ENCODE results near the gene SRGAP1. TPM values are rescaled to one million over a fixed set of nuclear protein-coding genes. Genes with fewer than 3 reads are reported as not detected.
"Not testable (repeated sequence)": the region's sequence is repeated elsewhere in the genome, so short reads cannot be mapped to it uniquely, and the experiment has no call there.

The SRGAP1 gene
- total RNA-seq, 1 experiment from 2014 or later = 3.3 TPM

DNA sequence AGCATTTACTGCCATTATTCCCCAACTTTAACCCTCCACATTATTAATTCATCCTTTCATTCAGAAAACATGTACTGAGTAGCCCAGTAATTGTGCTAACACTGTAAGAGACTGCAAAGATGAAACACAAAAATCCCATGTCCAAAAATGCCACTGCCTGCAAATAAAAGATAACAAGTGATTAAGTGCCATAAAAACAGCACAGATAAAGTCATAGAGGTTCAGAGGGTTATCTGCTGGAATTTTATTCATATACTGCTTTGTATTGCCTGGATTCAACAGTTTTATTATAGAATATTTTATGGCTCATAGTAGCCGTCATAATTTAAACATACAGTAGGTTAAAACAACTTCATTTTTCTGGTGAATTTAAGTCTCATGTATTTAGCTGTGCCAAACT is 199.7 kb downstream of the SRGAP1 start:
- DNase-seq (ENCODE audit: low spot score) = no peak

DNA sequence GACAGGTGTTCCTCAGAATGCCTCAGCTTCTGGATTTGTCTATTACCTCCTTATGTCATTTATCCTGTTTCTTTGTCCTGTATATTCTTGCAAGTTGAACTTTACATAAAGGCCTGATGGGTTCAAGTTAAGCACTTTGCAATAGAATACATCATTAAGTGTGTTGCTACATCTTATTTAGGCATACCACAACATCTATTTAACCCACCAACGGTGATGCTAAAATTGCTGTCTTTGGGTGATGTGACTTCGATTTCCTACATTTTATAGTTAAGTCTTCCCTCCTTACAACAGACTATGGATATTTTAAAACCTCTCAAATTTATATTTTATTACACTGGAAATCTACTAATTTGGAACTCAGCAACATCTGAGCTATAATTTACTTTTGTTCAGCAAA is 206.6 kb downstream of the SRGAP1 start:
- no peak for DNase-seq (ENCODE audit: low spot score)

DNA sequence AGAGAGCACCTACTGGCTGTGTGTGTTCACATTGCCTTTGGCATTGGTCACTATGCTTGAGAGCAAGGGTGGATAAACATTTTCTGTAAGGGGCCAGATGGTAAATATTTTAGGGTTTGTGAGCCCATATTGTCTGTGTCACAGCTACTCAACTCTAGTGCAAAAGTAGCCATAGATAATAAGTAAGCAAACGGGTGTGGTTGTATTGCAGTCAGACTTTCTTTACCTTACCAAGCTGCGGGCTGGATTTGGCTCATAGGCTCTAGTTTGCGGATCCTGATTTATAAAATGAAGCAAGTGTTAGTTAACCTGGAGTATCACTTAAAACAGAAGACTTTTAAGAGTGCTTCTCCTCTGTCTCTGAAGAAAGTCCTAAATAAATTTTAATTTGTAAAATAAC is 208.6 kb downstream of the SRGAP1 start:
- DNase-seq (ENCODE audit: low spot score) = no peak

DNA sequence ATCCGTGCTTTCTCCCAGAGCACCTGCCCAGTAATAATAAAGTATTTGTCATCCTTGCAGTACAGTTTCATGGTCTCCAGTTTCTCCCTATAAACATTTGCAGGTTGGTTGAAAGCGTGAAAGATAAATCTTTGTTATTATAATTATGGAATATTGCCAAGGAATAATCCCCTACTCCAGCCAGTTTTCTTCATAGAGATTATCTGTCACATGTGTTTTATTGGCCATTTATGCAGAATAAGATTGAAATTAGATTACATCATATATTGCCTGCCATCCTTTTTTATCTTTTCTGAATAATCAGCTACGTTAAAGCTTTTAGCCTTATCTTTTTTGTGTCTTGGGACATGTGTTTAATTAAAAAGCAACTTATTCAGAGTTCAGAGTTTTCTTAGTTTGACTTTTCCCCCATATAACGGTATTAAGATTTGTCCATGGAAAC is 209.6 kb downstream of the SRGAP1 start:
- no peak for DNase-seq (ENCODE audit: low spot score)

DNA sequence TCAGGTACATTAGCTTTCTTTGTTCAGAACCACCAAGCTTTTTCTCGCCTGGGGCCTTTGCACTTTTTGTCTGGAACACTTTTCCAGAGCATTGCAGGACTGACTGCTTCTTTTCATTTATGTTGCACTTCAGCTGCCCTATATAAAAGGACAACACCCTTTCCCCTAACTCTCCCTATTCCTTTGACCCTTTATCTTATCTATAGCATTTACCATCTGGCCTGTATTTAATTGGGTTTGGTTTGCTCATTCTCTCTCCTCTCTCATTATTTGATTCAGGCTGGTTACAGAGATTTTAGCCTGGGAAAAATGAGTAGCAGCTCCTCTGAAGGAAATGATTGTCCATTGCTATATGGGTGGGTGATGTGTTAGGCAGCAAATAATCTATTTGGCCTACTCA is 212.2 kb downstream of the SRGAP1 start:
- no peak for DNase-seq (ENCODE audit: low spot score)

DNA sequence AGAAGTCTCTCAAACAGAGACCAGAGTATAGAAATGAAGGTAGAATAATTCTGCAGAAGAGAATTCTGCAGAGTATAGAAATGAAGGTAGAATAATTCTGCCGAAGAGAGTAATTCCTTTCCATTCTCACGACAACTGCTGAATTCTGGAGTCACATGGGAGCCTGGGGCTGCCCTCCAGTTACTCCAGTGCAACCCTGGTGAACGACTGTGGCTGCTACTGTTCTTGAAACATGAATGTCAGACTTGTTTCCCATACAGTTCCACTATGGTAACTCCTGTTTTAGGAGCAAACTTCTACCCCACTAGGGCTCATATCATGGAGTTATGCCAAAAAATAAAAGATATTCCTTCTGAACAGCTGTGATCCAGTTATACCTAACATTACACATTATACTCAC is 213.2 kb downstream of the SRGAP1 start:
- no peak for DNase-seq (ENCODE audit: low spot score)

DNA sequence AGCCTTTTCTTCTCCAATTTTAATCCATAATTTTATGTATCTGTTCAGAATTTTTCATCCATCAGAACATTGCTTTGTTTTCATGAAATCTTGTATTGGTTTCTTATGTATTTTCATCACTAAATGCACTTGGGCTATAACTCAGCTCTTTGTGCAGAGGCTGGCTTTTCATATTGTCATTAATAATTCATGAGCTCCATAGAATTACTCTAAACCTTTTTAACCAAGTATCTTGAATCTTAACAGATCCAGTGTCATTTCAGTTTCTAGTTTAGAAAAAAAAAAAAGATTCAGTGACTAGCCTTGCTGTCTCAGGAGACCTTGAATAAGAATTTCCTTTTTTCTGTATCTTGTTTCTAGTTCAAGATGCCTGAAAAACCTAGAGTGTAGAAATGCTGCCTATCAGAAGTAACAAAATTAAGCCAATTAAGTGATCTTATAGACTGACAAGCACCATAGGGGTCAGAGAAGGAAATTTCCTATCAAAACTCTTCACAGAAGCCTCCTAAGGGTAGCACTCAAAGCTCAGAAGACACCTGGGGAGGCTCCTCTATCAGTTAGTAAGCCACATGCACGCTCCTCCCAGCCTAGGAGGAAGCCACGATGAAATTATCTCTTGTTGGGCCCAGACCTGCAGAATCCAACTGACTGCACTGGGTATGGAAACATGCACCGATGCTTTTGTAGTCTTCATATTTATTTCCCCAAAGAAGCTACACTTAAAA is 214.2 kb downstream of the SRGAP1 start:
- DNase-seq (ENCODE audit: low spot score) = no peak

DNA sequence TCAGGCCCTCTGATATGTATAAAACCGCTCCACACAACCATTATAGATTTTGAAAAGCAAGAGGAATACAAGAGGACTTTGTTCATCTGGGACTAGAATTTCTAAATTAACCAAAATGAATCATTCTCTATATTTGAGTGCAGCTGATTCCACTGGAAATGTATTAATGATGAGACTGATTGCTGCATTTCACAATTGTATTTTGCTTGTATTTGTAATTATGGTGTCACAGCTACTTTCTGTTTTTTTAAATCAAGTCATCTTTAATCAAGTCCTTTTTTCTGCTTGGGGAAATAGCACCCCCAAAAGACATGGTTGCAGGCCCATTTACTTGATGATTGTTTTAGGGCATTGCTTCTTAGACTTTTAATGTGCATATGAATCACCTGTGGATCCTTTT is 215.2 kb downstream of the SRGAP1 start:
- no peak for DNase-seq (ENCODE audit: low spot score)

DNA sequence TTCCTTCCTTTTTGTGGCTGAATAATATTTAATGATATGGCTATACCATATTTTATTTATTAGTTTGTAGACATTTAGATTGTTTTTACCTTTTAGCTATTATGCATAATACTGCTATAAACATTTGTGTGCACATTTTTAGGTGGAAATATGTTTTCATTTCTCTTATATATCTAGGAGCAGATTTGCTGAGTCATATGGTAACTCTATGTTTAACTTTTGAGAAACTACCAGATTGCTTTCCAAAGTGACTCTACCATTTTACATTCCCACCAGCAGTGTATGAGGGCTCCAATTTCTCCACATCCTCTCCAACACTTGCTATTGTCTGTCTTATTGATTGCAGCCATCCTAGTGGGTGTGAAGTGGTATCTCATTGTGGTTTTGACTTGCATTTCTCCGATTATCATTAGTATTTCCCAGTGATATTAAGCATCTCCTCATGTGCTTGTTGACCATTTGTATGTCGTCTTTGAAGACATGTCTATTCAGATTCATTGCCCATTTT is 217.4 kb downstream of the SRGAP1 start:
- no peak for DNase-seq (ENCODE audit: low spot score)

DNA sequence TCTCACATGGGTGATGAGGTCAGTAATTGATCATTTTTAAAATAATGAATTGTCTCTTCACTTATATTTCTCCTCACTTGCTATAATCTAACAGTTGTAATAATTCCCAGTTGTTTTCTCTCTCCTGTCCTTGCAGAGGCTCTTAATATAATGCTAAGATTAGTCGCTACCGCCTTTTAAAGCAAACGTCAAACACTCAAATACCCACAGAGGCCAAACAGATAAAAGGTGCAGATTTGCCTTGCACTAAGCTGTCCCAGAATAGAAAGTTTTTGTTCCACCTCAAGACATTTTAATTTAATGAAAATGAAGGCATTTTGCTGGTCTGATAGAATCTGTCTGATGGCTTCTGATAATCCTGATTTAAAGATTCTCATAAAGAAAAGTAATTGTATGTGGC is 218.6 kb downstream of the SRGAP1 start:
- no peak for DNase-seq (ENCODE audit: low spot score)

DNA sequence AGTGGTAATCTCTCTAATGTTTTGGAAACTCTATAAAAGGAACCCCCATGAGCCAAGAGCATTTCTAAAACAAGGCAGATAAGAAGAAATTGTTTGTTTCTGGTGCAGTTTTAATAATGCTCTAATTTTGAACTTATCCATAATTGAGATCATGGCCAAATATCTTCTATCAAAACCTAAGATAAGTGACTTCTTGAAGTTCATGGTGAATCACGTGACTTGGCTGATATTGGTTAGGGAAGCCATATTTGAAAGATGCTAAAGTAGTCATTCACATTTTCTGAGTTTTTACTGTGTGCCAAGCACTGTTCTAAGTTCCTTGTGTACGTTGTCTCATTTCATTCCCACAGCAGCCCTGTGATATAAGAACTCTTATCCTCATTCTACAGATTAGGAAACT is 219.7 kb downstream of the SRGAP1 start:
- no peak for DNase-seq (ENCODE audit: low spot score)

DNA sequence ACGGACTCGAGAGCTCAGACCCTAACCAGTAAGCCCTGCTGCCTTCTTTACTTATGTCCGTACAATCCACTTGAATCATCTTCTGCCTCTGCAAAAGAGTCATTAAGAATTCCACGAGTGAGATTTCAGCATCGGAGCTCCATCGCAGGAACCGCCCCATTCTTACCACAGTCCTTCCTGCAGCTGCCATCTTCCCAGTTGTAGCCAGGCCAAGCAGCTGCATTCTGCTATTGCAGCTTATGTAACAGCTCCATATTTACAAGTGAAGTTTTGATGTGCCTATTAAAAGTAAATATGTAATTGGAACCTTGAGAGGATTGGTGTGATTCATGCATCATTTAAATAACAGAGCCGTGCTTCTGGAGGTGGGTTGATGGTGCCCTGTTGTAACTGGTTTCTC is 220.2 kb downstream of the SRGAP1 start:
- no peak for DNase-seq (ENCODE audit: low spot score)

DNA sequence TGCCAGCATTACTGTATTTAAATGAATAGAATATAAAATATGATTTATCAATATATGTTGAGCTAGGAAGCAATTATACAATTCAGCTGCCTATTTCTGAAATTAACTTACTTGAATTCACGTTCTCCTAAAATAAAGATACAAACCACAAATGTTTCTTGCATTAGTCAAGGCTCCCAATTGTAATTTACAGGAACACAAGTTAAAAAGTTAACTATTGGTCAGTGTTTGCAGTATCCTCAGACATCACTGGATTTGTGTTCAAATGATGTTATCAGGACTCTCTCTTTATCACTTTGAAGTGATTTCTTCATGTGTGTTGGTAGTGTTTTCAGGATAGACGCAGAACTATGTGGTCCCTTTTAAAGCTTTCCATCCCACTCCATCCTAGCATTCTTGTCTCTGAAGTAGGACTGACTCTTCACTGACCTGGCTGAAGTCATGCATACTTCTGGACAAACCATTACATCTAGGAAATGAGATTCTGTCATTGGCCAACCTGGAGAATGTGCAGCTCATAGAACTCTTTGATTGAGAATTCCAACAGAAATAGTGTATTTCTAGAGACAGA is 221.5 kb downstream of the SRGAP1 start:
- DNase-seq (ENCODE audit: low spot score) = no peak

DNA sequence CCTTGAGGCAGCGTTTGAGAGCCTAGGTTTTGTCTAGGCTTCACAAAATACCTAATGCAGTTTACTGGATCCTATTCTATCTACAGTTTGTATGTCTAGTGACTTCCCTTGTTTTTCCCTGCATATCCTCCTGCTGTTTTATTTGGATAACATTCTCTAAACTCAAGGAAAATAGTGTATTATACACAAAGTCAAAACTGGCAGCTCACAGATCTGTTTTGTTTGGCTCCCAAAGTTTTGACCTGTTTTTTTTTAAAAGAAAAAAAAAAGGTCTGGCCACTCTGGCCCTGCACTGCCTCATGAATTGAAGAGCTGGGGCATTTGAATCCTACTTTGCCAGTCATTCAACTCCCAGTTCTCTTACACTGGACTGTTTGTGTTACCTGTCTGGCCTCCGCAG is 222.3 kb downstream of the SRGAP1 start:
- DNase-seq (ENCODE audit: low spot score) = no peak

DNA sequence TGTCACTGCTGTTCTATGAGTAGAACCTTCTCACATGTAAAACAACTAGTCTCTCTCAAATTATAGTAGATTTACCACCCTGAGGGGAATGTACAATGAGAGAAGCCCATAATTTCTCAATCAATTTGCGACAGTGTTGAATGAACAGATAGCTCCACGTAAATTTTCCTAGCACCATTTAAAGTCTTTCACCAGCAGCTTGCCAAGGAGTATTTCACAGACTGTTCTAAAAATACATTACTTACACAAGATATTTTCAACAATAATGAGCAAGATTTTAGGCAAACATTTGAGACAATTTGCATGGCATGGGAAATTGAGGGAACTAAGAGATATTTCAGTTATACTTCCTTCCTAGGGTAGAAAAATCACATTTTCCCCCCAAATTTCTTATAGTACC is 226.0 kb downstream of the SRGAP1 start:
- DNase-seq (ENCODE audit: low spot score) = no peak

DNA sequence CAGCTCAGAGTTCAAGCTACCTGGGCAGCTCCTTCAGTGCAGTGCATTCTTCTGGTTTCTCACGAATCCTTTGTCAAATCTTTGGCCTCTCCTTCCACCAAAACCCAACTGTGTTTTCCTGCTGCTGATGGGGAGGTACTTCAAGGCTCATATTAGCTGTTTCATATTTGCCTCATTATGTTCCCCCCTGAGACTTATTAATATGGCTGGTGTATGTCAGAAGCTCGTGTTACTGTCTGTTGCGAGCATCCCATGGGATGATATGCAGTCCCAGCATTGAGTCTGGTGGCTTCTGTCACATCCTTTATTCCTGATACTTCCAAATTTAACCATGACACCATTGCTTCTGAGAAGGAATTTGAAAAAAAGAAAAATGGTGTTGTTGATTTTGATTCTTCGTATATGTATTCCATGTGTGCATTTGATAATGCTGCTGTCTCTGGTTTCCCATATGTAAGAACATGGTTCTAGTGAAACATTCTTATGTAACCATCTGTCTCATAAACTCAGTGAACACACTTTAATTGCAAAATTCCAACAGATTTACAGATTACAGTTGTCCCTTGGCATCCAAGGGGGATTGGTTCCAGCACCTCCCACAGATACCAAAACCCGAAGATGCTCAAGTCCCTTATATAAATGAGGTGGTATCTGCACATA is 228.5 kb downstream of the SRGAP1 start:
- DNase-seq (ENCODE audit: low spot score) = no peak

DNA sequence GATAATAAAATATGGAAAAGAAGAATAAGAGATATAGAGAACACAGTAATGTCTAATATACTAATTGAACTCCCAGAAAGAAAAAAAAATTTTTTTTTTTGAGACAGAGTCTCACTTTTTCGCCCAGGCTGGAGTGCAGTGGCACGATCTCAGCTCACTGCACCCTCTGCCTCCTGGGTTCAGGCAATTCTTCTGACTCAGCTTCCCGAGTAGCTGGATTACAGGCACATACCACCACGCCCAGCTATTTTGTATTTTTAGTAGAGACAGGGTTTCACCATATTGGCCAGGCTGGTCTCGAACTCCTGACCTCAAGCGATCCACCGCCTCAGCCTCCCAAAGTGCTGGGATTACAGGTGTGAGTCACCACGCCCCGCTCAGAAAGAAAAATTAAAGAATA is 232.1 kb downstream of the SRGAP1 start:
- not testable (repeated sequence) for DNase-seq (ENCODE audit: low spot score)

DNA sequence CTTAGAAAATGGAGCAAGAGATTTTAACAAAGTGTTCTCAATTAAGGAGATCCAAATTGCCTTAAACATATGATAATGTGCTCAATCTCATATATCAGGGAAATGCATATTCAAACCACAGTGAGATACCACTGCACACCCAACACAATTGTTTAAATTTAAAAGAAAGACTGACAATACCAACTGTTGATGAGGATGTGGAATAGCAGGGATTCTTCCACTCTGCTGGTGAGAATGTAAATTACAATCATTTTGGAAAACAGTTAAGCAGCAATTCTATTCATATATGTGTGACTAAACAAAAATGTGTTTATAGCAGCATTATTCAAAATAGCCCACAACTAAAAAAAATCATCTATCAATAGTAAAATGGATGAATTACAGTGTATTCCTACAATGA is 233.4 kb downstream of the SRGAP1 start:
- no peak for DNase-seq (ENCODE audit: low spot score)

DNA sequence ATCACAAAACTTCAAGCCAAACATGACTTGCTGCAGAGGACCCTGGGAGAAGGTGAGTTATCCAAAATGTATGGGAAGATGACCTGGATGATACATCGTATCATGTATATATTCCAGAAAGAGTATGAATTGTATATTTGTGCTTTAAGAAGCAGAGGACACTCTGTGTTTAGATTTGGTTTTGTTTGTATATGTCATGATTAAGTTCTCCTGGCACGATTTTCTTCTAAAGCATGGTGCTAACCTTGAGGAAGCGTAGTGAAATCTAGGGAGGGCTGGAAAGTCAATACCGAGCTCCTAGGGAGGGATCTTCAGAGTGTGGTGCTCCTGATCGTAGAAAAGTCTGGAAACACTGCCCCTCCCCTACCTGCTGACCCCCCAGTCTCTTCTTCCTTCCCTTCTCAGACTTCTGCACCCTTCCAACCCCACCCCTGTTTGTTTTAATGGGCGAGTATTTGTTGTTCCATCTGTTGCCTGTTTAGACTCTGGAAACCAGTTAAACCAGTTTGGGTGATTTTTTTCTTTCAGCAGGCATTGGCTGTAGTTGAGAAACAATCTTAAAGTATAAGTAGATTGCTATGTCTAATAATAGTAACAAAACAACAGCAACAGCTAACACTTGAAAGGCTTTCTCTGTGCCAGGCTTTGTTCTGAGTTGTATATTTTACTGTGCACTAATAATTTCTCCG is 236.0 kb downstream of the SRGAP1 start:
- no peak for DNase-seq (ENCODE audit: low spot score)

DNA sequence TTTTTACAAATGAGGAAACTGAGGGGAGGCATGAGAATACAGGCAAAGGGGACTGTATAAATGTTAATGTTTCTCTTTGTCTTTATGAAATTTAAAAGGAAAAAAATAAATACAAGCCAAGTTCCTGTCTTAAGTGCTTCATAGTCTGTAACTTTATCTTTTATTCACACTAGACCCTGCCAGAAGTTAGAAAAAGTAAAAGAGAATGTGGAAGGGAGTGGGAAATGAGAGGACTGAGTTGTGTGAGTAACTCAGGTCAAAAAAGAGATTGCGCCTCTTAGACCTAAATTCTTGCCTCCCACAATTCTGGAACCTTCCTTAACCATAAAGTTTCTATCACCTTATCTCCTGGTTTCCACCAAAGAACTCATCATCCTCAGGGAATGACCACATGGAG is 236.5 kb downstream of the SRGAP1 start:
- no peak for DNase-seq (ENCODE audit: low spot score)

DNA sequence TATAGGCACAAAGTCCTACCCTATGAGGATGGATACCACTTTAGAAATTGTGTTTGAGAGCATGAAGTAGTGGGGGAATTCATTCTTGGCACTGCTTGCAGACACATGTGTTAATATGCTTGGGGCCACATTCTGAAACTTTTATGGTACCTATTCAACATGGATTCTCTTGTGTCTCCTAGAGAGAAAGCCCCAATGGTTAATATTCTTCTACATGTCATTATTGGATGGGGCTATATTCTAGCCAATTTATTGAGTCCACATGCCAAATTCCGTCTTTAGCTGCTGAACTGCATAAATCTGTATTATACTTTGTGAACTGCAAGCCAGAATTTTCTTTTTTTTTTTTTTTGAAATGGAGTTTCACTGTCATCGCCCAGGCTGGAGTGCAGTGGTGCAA is 237.6 kb downstream of the SRGAP1 start:
- DNase-seq (ENCODE audit: low spot score) = no peak

DNA sequence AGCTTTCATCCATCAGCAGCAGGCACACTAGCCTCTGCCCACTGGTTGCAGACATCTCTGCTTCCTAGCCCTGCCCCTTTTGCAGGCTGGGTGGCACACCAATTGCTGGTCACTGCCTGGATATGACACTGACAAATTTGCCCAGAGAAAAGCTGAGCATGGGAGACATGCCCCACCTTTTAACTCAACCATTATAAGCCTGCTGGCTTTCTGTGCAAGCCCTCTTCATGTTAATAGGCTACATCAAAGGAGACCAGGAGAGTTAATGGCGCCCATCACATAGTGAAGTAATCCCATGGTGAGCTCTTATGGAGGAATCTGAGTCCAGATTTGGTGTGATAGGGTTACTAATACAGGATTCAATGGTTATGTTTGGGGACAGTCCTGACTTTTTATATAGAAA is 238.4 kb downstream of the SRGAP1 start:
- no peak for DNase-seq (ENCODE audit: low spot score)
